Measurements from ENCODE around the gene WDR86.

WDR86 gene

DNA sequence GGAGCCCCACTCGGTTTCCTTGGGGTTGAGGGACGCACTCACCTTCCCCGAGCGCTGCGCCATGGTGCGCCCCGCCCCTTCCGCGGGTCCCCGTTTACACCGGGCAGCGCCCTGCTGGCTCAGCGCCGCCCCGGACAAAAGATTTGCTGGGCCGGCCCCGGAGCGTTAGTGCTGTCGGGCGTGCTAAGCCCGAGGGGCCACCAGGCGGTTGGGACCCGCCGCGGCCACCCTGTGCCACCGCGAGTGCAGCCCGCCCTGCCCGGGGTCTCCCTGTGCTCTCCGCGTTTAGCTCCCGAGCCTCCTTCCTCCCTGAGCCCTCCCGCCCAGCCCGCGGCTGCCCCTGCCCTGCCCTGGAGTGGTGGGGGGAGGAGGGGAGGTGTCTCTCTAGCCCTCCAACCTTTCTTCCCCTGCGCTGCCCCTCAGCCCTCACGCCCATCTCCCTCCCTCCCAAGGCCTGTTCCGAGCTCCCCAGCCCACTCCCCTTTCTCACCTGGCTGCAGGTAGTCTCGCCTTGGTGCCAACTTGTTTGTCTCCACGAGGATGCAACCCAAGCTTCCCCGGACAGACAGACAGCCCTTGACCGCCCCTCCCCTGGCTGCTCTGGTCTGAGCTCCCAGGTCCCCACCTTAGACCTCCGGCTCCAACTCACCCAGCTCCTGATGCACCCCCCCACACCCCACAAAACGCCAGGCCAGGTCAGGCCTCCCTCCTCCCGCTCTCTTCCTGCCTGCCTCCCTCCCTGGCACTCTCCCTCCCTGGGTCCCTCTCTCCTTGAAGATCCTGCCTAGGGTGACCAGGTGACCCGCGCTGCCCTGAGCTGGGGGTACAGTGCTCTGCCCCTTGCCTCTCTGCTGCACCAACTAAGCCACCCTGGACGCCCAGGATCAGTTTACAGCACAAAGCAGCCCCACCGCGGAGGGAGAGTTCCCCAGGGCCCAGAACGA, 30.3 kb upstream of the WDR86 start, which contains the start of gene CRYGN:
Gene CRYGN (minus strand): TSS at position 287 of the 944 bp plus-strand sequence. CDS start 224 bp downstream, at position 63.
- no peak for DNase-seq

DNA sequence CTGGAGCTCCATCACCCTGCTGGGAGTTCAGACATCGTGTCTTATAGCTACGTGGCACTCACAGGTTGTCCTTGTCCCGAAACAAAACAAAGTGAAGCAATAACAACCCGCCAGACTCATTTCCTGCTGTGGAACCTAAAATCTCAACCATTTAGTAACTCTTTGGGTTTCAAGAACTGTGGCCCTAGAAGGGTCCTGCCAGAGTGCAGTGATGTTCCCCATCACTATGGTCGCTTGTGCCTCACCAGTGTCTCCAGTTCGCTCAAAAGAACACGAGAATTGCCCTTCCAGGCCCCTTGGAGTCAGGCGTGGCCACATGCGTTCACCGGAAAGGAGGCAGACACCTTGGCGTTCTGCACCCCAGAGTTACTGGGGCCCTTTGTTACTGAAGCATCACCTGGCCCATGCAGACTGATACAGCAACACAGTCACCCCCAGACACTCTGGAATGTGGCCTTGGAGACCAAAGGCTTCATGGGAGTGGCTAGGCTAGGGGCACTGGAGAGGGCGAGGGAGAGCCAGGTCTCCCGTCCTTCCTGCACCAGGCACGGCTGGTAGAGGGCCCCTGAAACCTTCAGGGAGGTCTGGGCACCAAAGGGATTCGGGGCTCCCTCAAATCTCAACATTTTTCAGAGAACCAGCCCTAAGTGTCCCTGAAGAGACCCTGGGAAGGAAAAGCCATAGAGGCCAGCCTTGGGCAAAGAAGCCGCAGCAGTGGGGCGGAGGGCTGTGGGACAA, 29.2 kb upstream of the WDR86 start:
- DNase-seq: no peak

DNA sequence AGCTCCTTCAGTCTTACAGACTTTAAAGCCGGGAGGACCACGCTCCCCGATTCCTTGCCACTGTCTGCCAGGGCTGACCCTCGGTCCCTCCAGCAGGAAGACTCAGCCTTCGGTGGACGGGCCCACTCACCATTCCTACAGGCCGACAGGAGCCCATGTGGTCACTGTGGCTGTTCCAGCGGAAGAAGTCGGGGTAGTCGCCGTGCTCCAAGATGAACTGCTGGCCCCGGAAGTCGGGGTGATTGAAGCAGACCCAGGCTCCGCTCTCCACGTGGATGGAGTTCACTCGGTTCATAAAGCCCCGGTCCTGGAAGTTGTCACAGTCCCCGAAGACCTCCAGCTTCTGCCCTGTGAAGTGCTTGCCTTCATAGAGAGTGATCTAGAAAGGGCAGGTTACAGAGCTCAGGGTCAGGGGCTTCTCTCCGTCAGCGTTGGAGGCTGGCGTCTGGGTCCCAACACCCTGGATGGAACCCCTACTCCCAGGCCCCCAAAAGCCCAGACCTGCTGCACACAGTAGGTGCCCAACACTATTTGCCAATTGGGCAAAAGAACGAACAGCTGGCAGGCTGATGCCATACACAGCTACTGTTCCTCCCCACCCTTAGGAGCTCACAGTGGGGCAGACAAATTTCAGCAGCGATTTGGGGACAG, 28.2 kb upstream of the WDR86 start:
- DNase-seq: no peak

DNA sequence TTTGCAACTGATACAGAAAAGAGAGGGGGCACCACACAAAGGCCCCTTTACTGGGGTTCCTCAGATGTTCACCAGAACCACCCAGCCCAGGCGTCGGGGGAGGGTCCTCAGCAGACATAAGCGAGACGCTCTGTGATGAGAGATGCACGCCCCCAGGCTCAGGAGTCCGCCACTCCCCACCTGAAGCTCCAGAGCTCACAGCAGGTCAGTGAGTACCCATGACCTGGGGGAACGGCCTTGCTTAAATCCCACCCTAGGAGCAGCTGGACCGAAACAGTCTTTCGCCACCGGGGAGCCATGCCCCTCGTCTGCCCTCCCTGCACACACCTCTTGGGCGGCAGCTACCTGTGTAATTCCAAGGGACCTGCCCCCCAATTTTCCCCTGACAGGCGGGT, 27.3 kb upstream of the WDR86 start:
- no peak for DNase-seq

DNA sequence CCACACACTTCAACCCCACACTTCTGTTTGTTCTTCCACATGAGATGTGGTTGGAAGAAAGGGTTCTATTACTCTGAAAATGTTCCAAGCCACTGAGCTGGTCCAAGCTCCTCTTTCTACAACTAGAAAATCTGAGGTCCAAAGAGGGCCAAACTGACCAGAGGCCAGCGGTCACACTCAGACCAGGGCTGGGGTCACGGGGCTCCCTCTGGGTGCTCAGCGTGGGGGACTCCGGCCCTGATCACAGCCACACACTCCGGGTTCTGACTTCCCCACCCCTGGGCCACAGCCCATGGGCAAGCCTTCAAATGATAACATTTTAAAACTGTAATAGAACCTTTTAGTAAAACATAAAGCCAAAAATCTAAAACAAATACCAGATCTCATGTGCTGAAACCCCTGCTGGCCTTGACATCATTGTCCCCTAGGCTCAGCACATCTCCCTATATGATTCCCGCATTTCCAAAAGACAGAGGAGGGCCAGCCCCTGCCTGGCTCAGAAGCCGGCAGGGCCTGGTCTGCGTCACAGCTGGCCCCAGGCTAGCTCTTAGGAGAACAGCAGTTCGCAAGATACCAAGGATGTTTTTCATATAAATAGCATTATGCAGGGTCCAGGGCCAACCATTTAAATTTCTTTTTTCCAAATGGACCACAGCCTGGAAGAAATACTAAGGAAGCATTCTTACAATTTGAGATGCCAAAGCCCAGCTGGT, 26.8 kb upstream of the WDR86 start:
- DNase-seq: no peak

DNA sequence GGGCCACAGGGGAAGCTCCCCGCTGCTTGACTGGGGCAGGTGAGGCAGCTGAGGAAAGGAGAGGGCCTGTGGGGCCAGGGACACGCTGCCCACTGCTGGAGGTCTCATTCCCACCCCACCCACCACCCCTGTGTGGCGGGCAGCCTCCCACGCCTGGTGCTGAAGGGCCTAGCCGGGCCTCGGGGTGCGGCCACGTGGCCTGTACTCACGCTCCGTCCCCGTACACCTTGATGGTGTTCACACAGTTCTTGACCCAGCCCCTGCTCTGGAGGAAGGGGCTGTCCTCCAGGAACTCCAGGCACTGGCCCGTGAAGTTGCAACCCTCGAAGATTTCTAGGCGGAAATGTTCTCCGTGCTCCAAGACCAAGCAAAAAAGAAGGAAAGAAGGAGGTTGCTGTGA, 26.1 kb upstream of the WDR86 start:
- no peak for DNase-seq

DNA sequence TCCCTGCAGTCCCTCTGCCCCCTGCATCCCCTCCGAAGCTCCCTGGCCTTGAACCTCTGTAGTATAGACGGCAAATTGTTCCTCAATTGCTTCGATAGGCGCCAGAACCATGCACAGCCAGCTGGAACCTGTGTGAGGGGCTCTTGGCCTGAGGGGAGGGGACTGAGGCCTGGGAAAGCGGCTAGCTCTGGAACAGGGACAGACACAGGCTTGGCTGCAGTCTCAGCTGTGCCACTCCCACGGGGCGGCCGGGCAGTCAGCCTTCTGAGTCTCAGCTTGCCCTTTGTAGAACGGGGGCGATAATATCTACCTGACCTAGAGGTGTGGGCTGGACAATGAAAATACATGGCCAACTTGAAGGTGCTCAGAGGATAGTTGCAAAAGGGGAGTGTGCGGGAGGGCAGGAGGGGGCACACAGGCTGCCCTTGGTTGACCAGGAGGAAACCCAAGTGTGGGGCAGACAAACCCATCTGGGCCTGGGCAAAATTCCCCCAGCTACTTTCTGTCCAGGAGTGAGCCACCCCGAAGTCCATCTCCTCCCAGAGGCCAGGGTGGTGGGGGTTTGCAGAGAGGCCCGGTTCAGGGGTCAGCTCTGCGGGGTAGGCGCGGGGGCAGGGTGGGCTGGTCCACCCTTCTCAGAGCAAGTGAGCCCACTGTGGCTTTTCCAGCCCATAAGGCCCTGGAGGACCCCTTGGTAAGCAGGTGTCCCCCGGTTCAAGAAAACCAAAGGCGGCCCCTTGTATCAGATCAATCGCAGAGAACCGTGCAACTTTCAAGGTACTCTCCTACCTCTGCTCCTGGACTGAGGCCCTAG, 25.5 kb upstream of the WDR86 start:
- DNase-seq: no peak

DNA sequence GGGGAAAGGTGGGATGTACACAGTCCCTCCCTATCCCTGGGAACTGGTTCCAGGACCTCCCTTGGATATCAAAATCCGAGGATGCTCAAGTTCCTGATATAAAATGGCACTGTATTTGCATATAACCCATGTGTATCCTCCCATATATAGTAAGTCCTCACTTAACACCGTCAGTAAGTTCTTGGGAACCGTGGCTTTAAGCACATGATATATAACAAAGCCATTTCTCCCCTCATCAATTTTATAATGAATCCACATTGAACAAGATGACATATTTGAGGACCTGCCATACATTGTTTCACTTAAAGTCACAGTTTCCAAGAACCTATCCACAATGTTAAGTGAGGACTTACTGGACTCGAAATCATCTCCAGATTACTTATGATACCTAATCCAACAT, 24.7 kb upstream of the WDR86 start:
- no peak for DNase-seq

DNA sequence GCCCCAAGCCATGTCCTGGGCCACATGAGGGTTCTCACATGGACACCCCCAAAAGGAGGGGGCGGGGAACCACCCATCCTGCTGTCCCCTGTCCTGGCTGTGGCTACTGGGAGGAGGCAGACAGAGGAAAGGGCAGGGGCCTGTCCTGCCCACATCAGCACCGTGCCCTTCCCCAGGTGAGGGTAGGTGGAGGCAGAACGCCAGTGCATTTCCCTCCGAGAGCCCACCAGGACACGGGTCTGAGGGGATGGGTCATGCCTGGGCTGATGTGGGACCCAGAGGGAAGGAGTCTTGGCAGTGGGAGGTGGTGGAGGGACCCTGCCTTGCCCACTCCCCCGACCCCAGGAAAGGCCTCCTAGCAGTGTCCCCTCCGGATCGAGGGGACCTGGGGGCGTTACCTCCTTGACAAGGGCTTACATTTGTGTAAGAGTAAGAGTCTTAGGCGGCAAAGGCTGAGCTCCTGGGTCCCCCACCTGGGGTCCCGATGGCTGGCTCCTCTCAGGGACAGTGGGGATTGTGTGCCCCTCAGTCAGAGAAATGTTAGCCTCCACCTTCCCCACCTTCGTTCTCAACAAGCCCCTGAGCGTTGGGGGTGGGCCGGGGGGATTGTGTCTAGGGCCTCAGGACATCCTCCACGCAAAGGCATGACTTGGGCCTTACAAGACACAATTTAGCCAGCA, 24.0 kb upstream of the WDR86 start:
- no peak for DNase-seq

DNA sequence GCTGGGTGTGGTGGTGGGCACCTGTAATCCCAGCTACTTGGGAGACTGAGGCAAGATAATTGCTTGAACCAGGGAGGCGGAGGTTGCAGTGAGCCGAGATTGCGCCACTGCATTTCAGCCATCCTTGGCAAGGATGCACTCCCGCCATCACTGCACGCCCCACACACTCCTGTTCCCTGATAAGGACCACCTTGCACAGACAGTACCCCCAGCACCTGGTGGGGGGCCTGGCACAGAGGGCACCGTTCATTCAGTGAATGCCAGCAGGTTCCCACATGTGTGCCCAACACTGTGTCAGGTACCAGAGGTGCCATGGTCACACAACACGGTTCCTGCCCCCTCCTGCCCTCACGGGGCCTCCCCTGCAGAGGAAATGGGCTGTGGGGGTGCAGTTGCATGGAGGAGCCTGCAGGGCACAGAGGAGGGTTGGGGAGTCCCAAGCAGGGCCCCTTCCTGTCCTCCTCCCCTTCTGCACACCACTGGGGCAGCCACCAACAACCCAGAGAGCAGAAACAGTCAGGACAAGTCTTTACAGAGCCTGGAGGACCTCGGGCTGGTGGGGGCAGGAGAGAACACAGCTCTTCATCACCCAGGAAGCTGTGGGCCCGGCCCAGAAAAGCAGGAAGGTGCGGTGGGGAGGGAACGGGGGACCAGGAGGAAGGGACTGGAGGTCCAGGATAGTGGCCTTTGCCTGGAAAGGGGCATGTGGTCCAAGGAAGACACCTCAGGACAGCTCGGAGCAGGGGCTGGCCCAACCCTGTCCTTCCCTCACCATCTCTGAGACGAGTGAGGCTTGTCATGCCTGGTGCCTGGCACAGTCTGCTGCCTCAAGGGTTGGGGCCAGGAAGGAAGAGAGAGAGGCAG, 23.1 kb upstream of the WDR86 start:
- peak in 1 of 4 experiments; percentile 26 for DNase-seq

DNA sequence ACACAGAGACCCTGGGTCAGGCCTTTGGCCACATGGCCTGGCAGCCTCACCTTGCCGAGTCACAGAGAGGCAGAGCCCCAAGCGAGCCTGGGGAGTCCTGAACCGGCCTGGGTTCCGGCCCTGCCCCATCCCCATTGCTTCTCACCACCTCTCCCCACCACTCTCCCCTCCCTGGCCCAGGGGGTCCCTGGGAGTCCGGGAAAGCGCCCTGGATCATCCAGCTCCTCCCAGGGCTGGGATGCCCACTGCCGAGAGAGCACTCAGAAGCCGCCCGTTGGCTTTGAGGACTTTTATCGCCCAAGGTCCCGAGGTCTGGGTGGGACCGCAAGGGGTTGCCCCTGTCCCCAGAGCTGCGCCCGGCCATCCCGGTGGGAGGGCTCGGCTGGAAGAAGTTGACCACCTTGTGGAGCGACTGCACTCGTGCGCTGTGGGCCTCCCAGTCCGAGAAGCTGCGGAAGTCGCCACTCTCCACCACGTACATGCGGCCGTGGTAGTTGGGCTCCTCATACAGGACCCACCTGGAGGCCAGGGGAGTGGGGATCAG, 22.0 kb upstream of the WDR86 start:
- no peak for DNase-seq

DNA sequence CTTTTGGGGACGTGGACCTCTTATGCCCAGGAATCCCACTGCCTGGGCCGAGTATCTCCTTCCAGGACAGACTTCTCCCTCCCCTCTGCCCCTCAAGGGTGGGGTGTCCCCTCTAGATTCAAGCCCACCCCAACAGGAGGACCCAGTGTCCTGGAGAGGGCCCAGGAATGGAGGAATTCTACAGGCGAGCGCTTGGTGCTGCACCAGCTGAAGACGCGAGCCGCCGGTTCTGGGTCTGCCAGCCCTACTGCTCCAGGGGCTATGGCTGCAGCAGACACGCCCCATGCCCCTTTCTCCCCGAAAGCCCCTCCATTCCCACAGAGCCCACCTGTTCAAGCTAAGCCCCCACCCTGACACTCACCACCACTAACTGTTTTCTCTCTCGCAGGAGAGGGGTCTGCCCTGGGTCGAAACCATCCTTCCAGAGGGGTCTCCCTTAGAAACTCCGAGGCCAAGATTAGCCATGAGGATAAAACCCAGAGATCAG, 21.5 kb upstream of the WDR86 start:
- no peak for DNase-seq

DNA sequence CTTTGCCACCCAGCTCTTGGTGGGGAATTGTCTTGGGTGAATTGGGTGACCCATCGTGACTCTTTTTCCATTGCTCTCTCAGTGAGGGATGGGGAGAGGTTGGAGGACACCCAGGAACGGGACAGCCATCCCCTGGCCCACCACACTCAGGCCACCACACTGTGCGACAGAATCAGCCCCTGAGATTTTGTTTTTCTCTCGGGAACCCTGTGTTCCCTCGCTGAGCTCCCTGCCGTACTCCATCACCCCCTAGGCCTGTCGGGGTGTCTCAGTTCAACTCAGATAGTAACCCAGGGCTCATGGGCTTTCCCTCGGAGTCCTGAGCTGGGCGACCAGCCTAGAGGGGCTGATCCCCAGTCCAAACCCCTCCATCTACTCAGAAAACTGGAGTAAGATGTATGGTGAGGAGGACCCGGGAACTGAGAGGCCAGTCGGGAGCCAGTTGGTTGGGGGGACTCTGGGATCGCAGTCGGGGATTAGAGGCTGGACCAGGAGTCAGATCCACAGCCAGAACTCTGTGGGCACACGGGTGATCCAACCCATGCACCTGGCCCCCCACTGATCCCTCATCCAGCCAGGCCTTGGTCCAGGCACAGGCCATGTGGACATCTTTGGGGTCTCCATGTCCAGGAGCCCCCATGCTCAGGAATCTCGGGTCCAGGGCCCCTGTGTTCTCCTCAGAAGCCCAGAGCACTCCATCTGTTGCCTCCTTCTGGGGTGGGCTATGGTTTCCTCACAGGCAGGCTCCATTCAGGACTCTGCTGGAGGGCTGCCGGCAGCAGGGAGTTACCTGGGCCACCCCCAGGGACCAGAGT, 20.8 kb upstream of the WDR86 start:
- DNase-seq: no peak

DNA sequence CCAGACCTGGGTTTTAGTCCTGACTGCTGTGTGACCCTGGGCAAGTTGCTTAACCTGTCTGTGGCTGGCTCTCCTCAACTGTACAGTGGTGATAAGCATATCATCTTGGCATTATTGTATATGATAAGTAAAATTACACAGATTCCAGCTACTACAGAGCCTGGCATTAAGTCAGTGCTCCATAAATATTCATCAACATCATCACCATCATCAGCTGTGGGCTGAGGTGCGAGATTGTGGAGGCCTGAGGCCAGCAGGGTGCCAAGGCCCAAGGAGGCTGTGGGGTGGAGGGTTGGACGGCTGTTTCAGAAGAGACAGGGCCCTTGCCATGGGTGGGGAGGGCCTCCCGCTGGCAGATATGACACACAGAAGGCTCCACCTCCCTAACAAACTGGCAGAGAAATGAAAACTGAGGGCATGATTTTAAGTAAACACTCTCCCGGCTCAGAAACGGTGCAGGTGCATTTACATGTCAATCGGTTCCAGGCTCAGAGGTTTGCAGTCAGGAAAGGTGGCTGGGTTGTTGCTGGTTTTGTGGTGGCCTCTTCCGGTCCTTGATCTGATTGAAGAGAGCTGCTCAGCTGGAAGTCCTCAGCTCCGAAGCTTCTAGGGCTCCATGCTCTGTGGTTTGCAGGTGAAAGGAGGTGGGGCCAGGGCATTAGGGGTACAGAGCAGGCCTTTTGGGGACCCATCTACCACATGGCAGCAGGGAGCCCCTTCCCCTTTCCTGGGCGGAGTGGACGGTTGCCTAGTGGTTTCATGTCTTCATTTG, 19.9 kb upstream of the WDR86 start:
- no peak for DNase-seq

DNA sequence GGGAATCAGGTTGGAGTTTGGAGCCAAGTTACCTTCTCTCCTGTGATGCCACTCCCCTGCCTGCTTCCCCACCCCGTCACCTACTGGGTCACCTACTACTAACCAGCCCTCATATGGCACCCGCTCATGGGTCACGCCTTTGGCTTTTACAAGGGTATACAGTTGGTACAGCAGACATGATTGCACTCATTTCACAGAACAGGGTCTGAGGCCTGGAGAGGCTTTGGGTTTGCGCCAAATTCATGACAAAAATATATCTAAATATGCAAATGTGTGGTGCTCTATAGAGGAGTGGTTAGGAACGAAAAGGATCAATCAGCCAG, 19.4 kb upstream of the WDR86 start:
- DNase-seq: no peak

DNA sequence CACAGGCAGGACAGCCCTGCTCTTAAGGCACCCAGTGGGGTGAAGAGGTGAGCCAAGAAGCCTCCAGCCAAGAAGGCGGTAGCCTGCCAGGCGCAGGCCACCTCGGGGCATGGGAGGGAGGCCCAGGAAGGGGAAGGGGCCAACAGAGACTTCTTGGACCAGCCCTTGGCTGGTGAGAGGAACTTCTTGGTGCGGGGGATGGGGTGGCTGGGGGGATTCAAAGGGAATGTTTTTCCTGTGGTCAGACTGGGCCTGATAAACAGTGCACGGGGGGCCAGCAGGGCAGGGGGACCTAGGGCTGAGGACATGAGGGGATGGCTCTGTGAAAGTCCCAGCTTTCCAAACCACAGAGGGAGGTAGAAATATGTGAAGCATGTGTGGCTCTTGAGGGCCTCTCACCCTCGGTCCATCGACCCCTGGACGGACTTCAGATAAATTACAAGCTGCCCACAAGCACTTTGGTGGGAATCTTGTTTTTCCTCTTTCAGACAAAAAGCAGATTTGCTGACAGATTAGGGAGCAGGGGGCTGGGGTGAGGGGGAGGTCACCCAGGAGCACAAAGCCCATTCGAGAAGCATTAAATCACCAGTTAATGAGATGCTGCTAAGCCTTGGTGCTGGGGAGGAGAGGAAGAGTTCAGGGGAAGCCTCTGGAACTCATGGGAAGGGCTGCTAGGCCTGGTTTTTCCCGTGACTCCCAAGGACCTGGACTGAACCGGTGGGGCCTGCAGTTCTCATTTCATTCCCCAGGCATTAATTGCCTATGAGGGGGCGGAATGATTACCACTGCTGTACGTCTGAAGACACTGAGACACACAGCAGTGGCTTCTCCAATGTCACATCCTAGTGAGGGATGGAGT, 18.8 kb upstream of the WDR86 start:
- DNase-seq: no peak
